IPS DF 6.9 (cell line): ENCODE results near the gene CNTN5.

Experiments
- DNase-seq: peaks from one replicate; pipeline ENCODE4 v3.0.0-alpha.2; 2013; ENCODE audit warnings: low read depth, low spot score
- H3K27ac ChIP-seq: one replicate; pipeline ENCODE4 v1.5.1; 2013; ENCODE audit warnings: low read length, control low read depth
- H3K27me3 ChIP-seq: 2 replicates; pipeline ENCODE4 v1.6.1; 2013; ENCODE audit warnings: mild to moderate bottlenecking, low read length; ENCODE audit not compliant: control insufficient read depth, insufficient read depth
- H3K36me3 ChIP-seq: 2 replicates; pipeline ENCODE4 v1.6.1; 2013; ENCODE audit warnings: low read length; ENCODE audit not compliant: control insufficient read depth, insufficient read depth
- H3K4me1 ChIP-seq: 2 replicates; pipeline ENCODE4 v1.6.1; 2013; ENCODE audit warnings: low read length; ENCODE audit not compliant: control insufficient read depth, insufficient read depth
- H3K4me3 ChIP-seq: 2 replicates; pipeline ENCODE4 v1.5.1; 2013; ENCODE audit warnings: mild to moderate bottlenecking, low read length
- H3K9me3 ChIP-seq: 2 replicates; pipeline ENCODE4 v1.6.1; 2013; ENCODE audit warnings: low read length, inconsistent platforms; ENCODE audit not compliant: control insufficient read depth, insufficient read depth
- WGBS: extraction: QIAGEN DNeasy Blood & Tissue Kit; methylation state at CpG from one replicate; pipeline ENCODE4 v1.1.7; 2013; ENCODE audit warnings: mixed read lengths, missing lambda C conversion rate; ENCODE audit not compliant: insufficient read length, insufficient coverage; 5-methylcytosine and 5-hydroxymethylcytosine counted together

The CNTN5 gene

GRCh38 chr11:99494065-99494464 lies 473.3 kb downstream of the CNTN5 start:
- Histone ChIP-seq H3K4me1 (no peaks in the 10 kb centered on the region), H3K36me3 (no peaks in the 10 kb centered on the region), H3K27me3 (no peaks in the 10 kb centered on the region), H3K9me3 (no peaks in the 10 kb centered on the region), H3K27ac (no peak overlapping the region), H3K4me3 (no peak overlapping the region)
- no CpG with 5 or more reads among the region's 4 CpGs for WGBS
- no peak for DNase-seq

- Histone ChIP-seq H3K36me3 (no peaks in the 10 kb centered on the region), H3K9me3 (no peaks in the 10 kb centered on the region), H3K4me1 (peaks cover 2% of the 10 kb centered on the region; the same call in 1 of the 2 replicates), H3K27ac (no peak overlapping the region), H3K27me3 (no peaks in the 10 kb centered on the region), H3K4me3 (no peak overlapping the region)
- no CpG with 5 or more reads among the region's 2 CpGs for WGBS
- no peak for DNase-seq
These were observed 480.9 kb downstream of the CNTN5 start for GRCh38 chr11:99501655-99502054.

GRCh38 chr11:99505316-99505715 lies 484.6 kb downstream of the CNTN5 start:
- no peaks in the 10 kb centered on the region for H3K36me3 ChIP-seq
- no peak overlapping the region for H3K27ac ChIP-seq
- no peak overlapping the region for H3K4me3 ChIP-seq
- H3K9me3 ChIP-seq: no peaks in the 10 kb centered on the region
- peaks cover 2% of the 10 kb centered on the region; the same call in 1 of the 2 replicates for H3K4me1 ChIP-seq
- WGBS: no CpG with 5 or more reads among the region's 1 CpG
- no peak for DNase-seq
- H3K27me3 ChIP-seq: no peaks in the 10 kb centered on the region

GRCh38 chr11:99505831-99506230 lies 485.1 kb downstream of the CNTN5 start:
- WGBS: no CpG with 5 or more reads among the region's 4 CpGs
- H3K27me3 ChIP-seq: no peaks in the 10 kb centered on the region
- peaks cover 2% of the 10 kb centered on the region; the same call in 1 of the 2 replicates for H3K4me1 ChIP-seq
- H3K4me3 ChIP-seq: no peak overlapping the region
- no peak overlapping the region for H3K27ac ChIP-seq
- no peaks in the 10 kb centered on the region for H3K36me3 ChIP-seq
- no peaks in the 10 kb centered on the region for H3K9me3 ChIP-seq
- DNase-seq: no peak

- H3K36me3 ChIP-seq: no peaks in the 10 kb centered on the region
- H3K9me3 ChIP-seq: no peaks in the 10 kb centered on the region
- no peak for DNase-seq
- H3K27me3 ChIP-seq: no peaks in the 10 kb centered on the region
- no peak overlapping the region for H3K27ac ChIP-seq
- no CpG with 5 or more reads among the region's 2 CpGs for WGBS
- H3K4me1 ChIP-seq: peaks cover 2% of the 10 kb centered on the region; the same call in 1 of the 2 replicates
- no peak overlapping the region for H3K4me3 ChIP-seq
These were observed 489.1 kb downstream of the CNTN5 start for GRCh38 chr11:99509863-99510262.

GRCh38 chr11:99513368-99513767 lies 492.6 kb downstream of the CNTN5 start:
- Histone ChIP-seq H3K36me3 (no peaks in the 10 kb centered on the region), H3K4me1 (no peaks in the 10 kb centered on the region), H3K27me3 (no peaks in the 10 kb centered on the region), H3K9me3 (no peaks in the 10 kb centered on the region), H3K4me3 (no peak overlapping the region), H3K27ac (no peak overlapping the region)
- no CpG with 5 or more reads among the region's 2 CpGs for WGBS
- no peak for DNase-seq

- Histone ChIP-seq H3K27me3 (no peaks in the 10 kb centered on the region), H3K36me3 (no peaks in the 10 kb centered on the region), H3K4me1 (no peaks in the 10 kb centered on the region), H3K9me3 (no peaks in the 10 kb centered on the region), H3K4me3 (no peak overlapping the region), H3K27ac (no peak overlapping the region)
- DNase-seq: no peak
- WGBS: no CpG with 5 or more reads among the region's 2 CpGs
These were observed 498.3 kb downstream of the CNTN5 start for GRCh38 chr11:99519095-99519494.

- no CpG with 5 or more reads among the region's 5 CpGs for WGBS
- H3K36me3 ChIP-seq: no peaks in the 10 kb centered on the region
- no peak for DNase-seq
- H3K27me3 ChIP-seq: no peaks in the 10 kb centered on the region
- no peaks in the 10 kb centered on the region for H3K4me1 ChIP-seq
- no peak overlapping the region for H3K4me3 ChIP-seq
- no peaks in the 10 kb centered on the region for H3K9me3 ChIP-seq
- H3K27ac ChIP-seq: no peak overlapping the region
These were observed 501.9 kb downstream of the CNTN5 start for GRCh38 chr11:99522467-99523173.

GRCh38 chr11:99531468-99531867 lies 510.7 kb downstream of the CNTN5 start:
- no peak overlapping the region for H3K27ac ChIP-seq
- DNase-seq: no peak
- no peak overlapping the region for H3K4me3 ChIP-seq
- H3K9me3 ChIP-seq: no peaks in the 10 kb centered on the region
- H3K27me3 ChIP-seq: no peaks in the 10 kb centered on the region
- no peaks in the 10 kb centered on the region for H3K36me3 ChIP-seq
- WGBS: no CpG with 5 or more reads among the region's 13 CpGs
- no peaks in the 10 kb centered on the region for H3K4me1 ChIP-seq

GRCh38 chr11:99534812-99535211 lies 514.1 kb downstream of the CNTN5 start:
- Histone ChIP-seq H3K4me3 (no peak overlapping the region), H3K27ac (no peak overlapping the region), H3K36me3 (no peaks in the 10 kb centered on the region), H3K4me1 (no peaks in the 10 kb centered on the region), H3K9me3 (no peaks in the 10 kb centered on the region), H3K27me3 (no peaks in the 10 kb centered on the region)
- no peak for DNase-seq
- WGBS: no CpG with 5 or more reads among the region's 1 CpG

- H3K9me3 ChIP-seq: no peaks in the 10 kb centered on the region
- H3K4me3 ChIP-seq: no peak overlapping the region
- WGBS: no CpG with 5 or more reads among the region's 1 CpG
- H3K36me3 ChIP-seq: no peaks in the 10 kb centered on the region
- H3K4me1 ChIP-seq: no peaks in the 10 kb centered on the region
- no peak for DNase-seq
- H3K27ac ChIP-seq: no peak overlapping the region
- H3K27me3 ChIP-seq: no peaks in the 10 kb centered on the region
These were observed 514.7 kb downstream of the CNTN5 start for GRCh38 chr11:99535406-99535805.
